Lung (tissue), 12 donors: ENCODE measurements around the gene C1orf116. TPM values are rescaled to one million over a fixed set of nuclear protein-coding genes. Genes with fewer than 3 reads are reported as not detected.

Experiments
- ATAC-seq: fragments of 200-7000 bp; cut with Tn5 transposase; one replicate; pipeline ENCODE4 v1.9.1; 2020; ENCODE audit warnings: moderate number of reproducible peaks; ENCODE audit not compliant: insufficient read depth, low FRiP score
- DNase-seq, 3 donors: peaks; one replicate each; pipeline ENCODE4 v3.0.0-alpha.2; 2013 to 2017
- H3K27ac ChIP-seq, 2 donors: one replicate each; pipeline ENCODE4 v1.5.1; 2013; ENCODE audit warnings: mild to moderate bottlenecking in 2 of 2, moderate library complexity in 2 of 2, control low read depth in 1 of 2, inconsistent platforms in 1 of 2, low read depth in 1 of 2, low read length in 1 of 2
- H3K27me3 ChIP-seq, 3 donors: one replicate each; pipeline ENCODE4 v1.5.1; 2013; ENCODE audit warnings: low read length in 2 of 3; ENCODE audit not compliant: control insufficient read depth in 3 of 3, insufficient read depth in 3 of 3
- H3K36me3 ChIP-seq, 4 donors: one replicate each; pipeline ENCODE4 v1.5.1; 2013; ENCODE audit warnings: low read length in 4 of 4, mild to moderate bottlenecking in 1 of 4, moderate library complexity in 1 of 4; ENCODE audit not compliant: control insufficient read depth in 4 of 4, insufficient read depth in 4 of 4
- H3K4me1 ChIP-seq, 5 donors: one replicate each; pipeline ENCODE4 v1.5.1; 2013; ENCODE audit warnings: low read length in 5 of 5, mild to moderate bottlenecking in 2 of 5, moderate library complexity in 1 of 5; ENCODE audit not compliant: control insufficient read depth in 5 of 5, insufficient read depth in 5 of 5
- H3K4me3 ChIP-seq: one replicate; pipeline ENCODE4 v1.5.1; 2013; ENCODE audit warnings: mild to moderate bottlenecking, control low read depth, moderate library complexity
- H3K9ac ChIP-seq, 2 donors: one replicate each; pipeline ENCODE4 v1.5.1; 2013; ENCODE audit warnings: low read length in 2 of 2, control low read depth in 1 of 2; ENCODE audit not compliant: insufficient read depth in 1 of 2
- H3K9me3 ChIP-seq, 4 donors: one replicate each; pipeline ENCODE4 v1.5.1; 2013; ENCODE audit warnings: low read length in 3 of 4, mild to moderate bottlenecking in 1 of 4, moderate library complexity in 1 of 4; ENCODE audit not compliant: control insufficient read depth in 4 of 4, insufficient read depth in 3 of 4
- CTCF ChIP-seq: IDR thresholded peaks from 2 replicates; pipeline ENCODE4 v1.5.1; 2012; ENCODE audit warnings: mild to moderate bottlenecking; ENCODE audit errors: control extremely low read depth, extremely low read depth
- WGBS, 2 donors: extraction: QIAGEN DNeasy Blood & Tissue Kit; methylation state at CpG; one replicate each; pipeline ENCODE4 v1.1.7; 2013; 5-methylcytosine and 5-hydroxymethylcytosine counted together
- polyA plus RNA-seq, 2 donors: library from polyadenylated mRNA; stranded (reverse); fragments of 200-250 nt; gene quantifications; one replicate each; pipeline ENCODE4 v1.2.1, GENCODE V29; 2013
- total RNA-seq, 2 donors: library from RNA; depleted of rRNA in 1 of 2; stranded (reverse); fragments of >200 nt in 1 of 2; gene quantifications; one replicate each; pipeline ENCODE4 v1.2.1, GENCODE V29; 2014 to 2021
- donor health status: control.
- donor health status: control.
- donor health status: Bipolar disorder and iron deficiency.
- donor health status: healthy.
- donor health status: DM: yes; HTN: yes; CAD: no.

C1orf116 gene
- total and polyA plus RNA-seq, 4 donors: 27.7 to 130 (median 91.6) TPM

GRCh38 chr1:207009945-207010344 lies 22.6 kb downstream of the C1orf116 start:
- no peaks in the 10 kb centered on the region for H3K9me3 ChIP-seq
- DNase-seq (no peak), ATAC-seq (peak; percentile 47)
- 48 to 68% methylated on average over 7 of the region's 7 CpGs for WGBS, 2 donors
- H3K36me3 ChIP-seq: no peaks in the 10 kb centered on the region
- no peak overlapping the region for H3K9ac ChIP-seq
- H3K27me3 ChIP-seq: no peaks in the 10 kb centered on the region
- H3K27ac ChIP-seq: peak overlapping the region in 1 of 2 donors; percentile 62
- TF ChIP-seq CTCF: no peak
- peaks cover 0 to 6% (median 1%) of the 10 kb centered on the region in 5 donors for H3K4me1 ChIP-seq
- H3K4me3 ChIP-seq: no peak overlapping the region

GRCh38 chr1:207009182-207009850 lies 23.2 kb downstream of the C1orf116 start:
- DNase-seq (no peak), ATAC-seq (no peak)
- 87 to 95% methylated on average over 10 of the region's 10 CpGs for WGBS, 2 donors
- Histone ChIP-seq H3K27me3 (no peaks in the 10 kb centered on the region), H3K27ac (peak overlapping the region in 1 of 2 donors; percentile 62), H3K4me3 (no peak overlapping the region), H3K9ac (no peak overlapping the region), H3K36me3 (no peaks in the 10 kb centered on the region), H3K9me3 (no peaks in the 10 kb centered on the region), H3K4me1 (peaks cover 0 to 9% (median 3%) of the 10 kb centered on the region in 5 donors)
- no peak for TF ChIP-seq CTCF

- Histone ChIP-seq H3K27me3 (no peaks in the 10 kb centered on the region), H3K9ac (no peak overlapping the region), H3K4me1 (peaks cover 0 to 9% (median 4%) of the 10 kb centered on the region in 5 donors), H3K27ac (peak overlapping the region in 1 of 2 donors; percentile 87), H3K36me3 (no peaks in the 10 kb centered on the region), H3K4me3 (no peak overlapping the region), H3K9me3 (no peaks in the 10 kb centered on the region)
- no peak for TF ChIP-seq CTCF
- peak; percentile 40 for ATAC-seq
- WGBS, 2 donors: 60 to 85% methylated on average over 5 of the region's 5 CpGs
- DNase-seq: peak; percentile 36 to 64 (median 37)
Measured at GRCh38 chr1:207007352-207008033, 25.1 kb downstream of the C1orf116 start.
